GM21381 (cell line): ENCODE measurements around the gene P2RX3.

Source experiments
- ATAC-seq: cut with Tn5 transposase; IDR thresholded peaks from one replicate; pipeline ENCODE4 v1.9.1; 2021; ENCODE audit warnings: mild to moderate bottlenecking, moderate library complexity; ENCODE audit not compliant: unreplicated experiment

Gene P2RX3

DNA sequence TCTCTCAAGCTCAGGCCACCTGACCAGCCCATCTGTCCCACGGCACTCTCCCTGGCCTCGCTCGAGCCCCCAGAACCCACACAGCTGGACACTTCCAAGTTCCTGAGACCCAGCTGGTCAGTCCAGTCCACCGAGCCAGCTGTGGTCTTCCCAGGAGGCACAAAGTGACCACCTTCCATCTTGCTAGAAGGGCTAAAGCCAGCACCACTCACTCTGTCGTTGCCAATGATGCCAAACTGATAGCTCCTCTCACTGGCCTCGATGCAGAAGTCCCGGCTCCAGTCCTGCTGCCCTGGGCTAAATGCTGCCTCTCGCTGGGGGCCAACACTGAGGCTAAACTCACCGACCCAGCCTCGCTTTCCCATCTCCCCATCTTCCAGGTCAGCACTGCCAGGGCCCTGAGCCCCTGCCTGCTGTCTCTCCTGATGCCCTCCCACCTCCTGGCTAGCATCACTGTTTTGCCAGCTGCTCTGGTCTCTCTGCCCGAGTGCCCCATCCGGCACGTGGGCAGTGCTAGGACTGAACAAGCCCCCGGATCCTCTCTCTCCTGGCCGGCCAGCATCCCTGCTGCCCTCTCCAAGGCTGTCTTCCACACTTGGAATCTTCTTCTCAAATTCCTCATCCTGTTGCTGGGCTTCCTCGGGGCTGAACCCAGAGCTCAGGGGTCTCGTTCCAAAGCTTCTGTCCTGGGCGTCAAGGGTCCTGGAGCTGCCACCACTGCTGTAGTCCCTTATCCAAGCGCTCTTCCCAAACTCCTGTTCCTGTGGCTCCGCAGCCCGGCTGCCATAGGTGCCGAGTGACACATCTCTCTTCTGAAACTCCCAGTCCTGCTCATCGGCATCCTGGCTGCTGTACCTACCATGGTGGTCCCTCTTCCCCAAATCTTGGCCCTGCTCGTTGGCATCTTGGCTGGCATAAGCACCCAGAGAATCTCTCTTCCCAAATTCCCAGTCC, 28.8 kb upstream of the P2RX3 start:
- no peak for ATAC-seq

DNA sequence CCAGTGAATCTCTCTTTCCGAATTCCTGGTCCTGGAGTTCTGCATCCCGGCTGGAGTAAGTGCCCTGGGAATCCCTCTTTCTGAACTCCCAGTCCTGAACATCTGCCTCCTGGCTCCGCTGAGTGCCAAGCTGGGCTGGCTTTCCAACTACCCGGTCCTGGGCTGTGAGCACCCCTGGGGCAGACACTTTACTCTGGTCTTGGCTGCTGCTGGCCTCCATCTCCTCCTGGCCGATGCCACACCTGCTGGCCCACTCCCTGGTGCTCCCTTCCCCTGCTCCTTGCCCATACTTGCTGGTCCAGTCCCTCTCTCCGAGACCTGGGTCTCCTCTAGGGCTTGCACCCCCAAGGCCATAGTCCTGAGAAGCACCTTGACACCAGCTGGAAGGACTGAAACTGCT, 28.1 kb upstream of the P2RX3 start:
- ATAC-seq, result no peak

DNA sequence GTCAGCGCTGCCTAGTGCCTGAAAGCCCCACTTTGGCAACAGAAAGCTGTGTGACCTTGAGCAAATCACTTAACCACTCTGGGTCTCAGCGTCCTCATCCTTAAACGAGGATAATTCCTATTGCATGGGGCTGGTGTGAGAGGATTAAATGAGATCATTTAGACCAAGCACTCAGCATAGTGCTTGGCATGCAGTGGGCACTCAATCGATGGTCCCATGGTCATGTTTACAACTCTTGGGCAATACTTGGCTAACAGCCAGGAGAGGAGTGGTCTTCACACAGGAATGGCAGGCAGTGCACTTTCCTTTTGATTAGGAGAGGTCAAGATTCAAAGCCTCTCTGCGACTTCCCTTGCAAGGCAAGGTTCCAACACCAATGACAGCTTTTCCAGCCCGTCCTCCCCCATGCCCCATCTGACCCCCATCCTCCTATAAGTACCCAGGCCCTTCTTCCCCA, 27.5 kb upstream of the P2RX3 start:
- ATAC-seq, result no peak

DNA sequence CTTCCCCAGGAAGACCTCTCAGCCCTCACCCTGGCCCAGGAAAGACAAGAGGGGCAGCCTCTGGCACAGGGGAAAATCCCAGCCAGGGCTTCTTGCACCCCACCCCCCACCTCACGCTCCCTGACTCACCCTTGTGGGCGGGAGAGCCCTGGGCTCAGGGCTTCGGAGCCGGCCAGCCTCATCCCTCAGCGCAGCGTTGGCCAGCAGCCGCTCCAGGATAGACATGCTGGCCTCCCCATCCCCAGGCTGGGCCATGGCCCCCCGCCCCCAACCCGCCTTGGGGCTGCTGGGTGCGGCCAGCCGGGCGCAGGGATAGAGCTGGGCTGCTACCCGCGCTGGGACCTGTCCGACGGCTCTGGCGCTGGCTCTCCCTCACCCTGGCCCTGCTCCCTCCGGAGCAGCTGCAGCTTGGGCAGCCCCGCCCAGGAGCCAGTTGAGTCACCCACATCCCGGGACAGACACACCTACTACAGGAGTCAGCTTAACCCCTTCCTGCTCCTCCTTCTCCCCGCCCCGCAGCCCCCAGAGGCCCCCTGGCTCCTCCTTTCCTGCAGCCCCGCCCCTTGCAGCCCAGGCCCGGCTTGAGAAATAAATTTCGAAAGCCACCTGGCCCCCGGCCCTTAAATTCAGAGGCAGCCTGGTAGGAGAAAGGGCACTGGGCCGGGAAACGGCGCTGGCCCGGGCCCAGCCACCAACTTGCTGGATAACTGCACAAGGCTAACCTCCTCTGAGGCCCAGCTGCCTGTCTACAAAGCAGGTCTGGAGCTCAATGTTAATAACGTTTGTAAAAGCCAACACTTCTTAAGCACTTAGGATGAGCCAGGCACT, 26.8 kb upstream of the P2RX3 start:
- peak; percentile 96 for ATAC-seq

DNA sequence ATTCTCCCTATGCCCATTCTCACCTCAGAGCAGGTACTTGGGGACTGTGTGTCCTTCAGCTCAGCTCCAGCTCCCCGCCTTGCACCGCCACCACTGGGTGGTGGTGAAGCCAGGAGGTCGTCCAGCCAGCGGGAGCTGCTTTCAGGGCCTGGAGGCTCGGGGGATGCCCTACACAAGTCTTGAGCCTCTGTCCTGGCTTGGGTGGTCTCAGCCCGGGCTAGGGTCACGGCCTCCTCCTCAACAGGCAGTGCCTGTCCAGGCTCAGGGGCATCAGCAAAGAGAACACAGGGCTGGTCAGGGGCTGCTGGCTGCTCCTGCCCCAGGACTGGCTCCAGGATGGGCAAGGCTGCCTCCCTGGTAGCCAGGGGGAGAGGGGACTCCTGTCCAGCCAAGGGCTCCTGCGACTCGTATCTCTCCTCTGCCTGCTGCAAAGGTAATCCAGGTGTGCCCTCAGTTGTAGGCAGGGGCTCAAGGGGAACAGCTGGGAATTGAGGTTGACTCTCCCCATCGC, 25.6 kb upstream of the P2RX3 start:
- ATAC-seq, result no peak

DNA sequence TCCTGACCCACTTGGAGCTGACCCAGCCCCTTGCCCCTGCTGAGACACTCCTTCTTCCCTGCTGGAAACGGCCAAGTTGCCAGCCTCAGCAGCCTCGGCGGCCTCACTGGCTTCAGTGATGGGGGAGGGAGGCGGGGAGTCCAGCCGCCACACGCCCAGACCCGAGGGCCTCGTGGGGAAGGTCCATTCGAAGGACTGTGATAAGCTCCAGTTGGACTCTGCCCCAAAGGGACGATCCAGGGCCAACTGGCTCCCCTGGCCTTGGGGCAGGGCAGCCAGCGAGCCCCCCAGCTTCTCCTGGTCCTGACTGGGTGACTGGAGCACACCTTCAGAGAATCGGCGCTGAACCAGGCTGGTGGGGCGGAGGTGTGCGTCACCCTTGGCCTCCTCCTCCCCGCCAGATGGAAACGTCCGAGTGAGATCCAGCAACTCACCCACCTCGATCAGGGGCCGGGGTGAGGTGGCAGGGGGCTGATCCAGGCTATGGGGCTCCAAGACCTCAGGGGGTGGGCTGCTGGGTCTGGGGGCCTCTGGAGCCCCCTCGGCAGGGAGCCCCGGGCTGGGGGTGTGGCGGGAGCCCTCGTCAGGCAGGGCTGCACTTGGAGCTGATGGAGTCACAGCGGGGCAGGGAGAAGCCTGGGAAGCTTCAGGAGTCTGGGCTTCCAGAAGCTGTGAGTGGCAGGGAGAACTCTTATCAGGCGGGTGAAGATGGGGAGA, 24.9 kb upstream of the P2RX3 start:
- ATAC-seq, result no peak

DNA sequence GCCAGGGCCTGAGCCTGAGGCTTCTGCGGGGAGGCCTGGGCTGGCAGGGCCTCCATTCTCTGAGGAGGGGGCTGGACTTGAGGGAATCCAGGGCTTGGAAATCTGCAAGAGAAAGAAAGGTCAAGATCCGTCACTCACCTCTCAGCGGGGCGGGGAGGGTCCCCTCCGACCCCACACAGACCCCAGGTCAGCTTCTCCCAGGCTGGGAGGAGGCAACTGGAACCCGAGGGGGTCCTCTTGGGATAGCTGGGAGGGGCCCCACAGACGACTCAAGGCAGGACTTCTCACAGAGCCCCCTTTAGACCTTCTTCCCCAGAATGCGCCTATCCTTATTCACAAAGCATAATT, 24.4 kb upstream of the P2RX3 start:
- ATAC-seq, result no peak

DNA sequence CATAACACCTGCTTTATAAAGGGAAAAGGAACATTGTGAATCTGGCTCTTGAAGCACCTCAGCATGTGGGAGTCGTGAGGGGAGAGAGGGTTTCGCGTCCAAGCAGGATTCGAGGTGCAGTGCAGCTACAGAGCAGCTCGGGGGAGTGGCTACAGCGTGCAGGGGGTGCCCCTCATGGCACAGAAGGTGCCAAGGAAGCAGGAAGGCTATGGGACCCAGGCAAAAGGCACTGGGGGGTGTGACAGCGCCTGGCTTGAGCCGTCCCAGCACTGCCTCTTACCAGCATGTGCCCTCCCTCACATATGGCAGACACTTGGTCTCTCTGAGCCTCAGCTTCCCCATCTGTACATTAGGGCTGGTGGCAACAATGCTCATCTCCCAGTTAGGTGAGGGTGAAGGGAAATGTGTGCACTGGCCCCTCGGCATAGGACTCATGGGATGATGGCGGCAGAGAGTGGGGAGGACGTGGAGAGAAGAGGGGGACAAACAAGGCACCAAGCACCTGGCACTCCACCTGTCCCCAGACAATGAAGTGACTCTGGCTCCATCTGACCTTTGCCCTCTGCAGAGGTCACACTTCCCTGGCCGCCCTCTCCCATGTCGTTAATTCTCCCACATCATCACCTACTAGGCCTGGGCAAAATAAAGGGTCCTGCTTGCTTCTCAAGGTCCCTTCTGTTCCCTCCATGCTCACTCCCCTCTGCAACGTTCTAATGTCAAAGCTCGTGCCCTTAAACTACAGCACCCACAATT, 23.8 kb upstream of the P2RX3 start:
- no peak for ATAC-seq

DNA sequence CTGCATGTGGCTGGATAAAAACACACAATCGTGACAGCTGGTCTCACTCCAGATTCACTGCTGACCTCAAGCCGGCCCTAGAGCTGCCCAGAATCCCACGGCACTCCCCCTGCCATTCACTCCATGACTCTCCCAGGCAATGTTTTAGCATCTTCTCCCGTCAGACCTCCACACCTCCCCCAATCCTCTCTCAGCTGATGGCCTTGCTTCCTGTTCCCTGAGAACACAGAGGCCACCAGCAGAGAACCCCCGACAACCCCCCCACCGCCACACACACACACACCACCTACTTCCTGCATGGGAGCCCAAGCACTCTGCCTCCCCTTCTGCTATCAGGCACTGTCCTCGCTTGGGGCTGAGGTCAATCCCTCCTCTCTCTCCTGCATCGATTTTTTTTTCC, 22.7 kb upstream of the P2RX3 start:
- ATAC-seq, result no peak

DNA sequence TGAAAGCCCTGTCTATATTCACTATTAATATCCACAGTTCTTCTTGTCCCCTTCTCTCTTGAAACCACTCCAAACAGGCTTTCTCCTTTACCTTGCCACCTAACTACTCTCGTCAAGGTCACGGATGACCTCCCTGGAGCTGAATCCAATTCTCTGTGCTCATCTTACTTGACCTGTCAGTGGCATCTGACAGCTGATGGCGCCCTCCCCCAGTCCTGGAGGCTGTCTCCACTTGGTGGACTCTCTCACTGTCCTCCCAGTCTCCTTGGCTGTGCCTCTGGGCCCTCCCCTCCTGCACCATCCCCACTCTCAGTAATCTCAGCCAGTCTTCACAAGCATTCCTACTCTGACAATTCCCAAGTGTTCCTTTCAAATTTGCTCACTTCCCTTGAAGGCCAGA, 22.1 kb upstream of the P2RX3 start:
- ATAC-seq, result no peak

DNA sequence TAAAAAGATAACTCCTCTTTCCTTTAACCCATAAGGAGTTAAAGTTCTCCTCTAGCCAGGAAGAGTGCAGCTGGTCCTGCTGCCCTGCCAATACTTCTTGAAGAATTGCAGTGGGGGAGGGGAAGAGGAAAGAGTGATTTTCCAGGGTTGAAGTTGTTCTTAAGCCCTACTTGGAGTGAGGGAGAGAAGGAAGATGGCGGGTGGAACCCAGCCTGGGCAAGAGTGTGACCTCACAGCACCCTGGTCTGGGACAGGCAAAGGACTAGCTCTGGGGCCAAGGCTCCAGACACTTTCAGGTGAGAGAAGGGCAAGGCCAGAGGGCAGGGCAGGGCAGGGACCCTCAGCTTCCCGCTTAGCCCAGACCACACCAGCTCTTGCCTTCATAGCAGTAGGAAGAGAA, 20.0 kb upstream of the P2RX3 start:
- ATAC-seq, result no peak

DNA sequence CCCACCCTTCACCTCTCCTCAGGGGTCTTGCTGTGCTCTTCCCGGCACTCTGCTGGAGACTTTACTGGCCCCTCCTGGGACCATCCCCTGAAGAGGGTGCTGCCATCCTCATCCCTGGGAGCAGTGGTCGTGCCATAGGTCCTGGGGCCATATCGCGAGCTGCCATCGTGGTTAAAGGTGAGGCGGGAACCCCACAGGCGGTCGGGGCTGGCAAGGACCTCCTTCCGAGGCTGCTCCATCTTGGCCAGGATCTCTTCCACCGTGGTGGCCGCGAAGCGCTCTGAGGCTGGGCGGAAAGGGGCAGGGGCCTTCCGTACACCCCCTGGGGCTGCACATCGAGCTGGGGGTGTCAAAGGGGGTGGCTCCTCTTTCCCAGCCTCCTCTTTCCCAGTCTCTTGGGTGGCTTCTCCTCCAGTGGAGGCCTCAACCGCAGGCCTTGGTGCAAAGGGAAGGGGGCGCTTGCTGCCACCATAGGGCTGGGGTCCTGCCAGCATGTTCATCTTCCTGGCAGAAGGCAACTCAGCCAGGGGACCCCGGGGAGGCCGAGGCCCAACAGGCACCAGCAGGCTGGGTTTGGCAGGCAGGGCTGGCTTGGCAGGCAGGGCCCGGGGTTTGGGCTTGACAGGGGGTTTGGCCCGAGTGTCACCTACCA, 18.0 kb upstream of the P2RX3 start:
- ATAC-seq, result no peak

DNA sequence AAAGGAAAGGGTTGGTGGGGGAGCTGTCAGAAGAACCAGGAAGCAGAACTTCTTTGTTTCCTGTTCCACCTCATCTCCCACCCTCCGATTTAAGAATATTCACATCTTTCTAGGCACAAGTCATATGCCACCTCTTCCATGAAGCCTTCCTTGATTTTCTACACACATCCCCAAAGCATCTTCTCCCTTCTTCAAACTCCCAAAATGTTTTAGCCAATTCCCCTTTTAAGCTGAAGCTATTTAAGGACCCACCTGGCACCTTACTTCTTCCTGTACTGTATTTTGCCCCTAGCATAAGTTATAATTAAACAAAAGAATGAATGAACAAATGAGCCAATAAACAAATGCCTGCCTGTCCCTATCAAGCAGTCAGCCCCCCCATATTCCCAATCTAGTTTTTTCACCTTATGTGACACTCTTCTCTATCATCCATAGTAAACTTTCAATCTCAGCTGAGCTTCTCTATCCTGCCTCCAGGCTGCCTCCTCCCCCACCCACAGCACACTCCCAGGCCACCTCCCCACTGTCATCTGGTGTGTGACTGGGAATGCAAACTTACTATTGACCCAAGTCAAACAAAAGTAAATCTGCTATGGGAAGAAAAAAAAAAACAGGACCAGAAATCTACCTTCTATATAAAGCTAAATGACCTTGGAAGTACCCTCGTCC, 17.3 kb upstream of the P2RX3 start:
- no peak for ATAC-seq

DNA sequence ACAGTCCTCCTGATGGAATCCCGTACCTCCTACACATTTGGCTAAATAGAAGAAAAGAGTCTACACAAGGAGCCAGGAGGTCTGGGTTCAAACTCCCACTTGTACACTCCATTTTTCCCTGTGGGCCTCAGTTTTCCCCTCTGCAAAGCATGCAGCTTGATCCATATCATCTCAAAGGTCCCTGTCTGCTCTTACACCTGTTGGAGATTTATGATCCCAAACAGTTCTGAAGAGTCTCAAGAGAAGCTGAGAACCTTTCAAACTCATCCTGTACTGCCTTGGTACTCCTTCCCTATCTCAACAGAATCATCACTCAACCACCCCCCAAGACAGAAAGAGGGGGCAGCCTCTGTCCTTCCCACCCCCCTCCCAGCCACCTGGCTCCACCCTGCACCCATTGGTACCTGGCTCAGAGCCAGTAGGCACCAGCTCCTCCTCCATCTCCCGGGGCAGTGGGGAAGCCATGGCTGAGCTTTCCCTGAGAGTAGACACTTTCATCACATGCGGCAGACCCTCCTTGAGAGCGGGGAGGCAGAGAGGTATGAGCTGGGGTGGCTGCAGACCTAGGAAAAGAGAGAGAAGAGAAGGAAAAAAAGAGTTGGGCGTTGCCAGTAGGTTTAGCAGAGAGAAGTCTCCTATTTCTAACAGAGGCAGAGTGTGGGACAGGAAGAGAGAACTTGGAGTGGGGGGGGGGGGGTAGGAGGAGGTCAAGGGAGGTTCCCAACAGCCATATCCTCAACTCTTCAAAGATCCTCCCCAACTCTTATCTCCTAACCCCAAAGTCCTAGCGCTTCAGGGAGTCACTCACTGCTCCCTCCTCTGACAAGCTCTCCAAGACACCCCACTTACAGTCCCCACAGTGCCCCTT, 16.5 kb upstream of the P2RX3 start:
- no peak for ATAC-seq

DNA sequence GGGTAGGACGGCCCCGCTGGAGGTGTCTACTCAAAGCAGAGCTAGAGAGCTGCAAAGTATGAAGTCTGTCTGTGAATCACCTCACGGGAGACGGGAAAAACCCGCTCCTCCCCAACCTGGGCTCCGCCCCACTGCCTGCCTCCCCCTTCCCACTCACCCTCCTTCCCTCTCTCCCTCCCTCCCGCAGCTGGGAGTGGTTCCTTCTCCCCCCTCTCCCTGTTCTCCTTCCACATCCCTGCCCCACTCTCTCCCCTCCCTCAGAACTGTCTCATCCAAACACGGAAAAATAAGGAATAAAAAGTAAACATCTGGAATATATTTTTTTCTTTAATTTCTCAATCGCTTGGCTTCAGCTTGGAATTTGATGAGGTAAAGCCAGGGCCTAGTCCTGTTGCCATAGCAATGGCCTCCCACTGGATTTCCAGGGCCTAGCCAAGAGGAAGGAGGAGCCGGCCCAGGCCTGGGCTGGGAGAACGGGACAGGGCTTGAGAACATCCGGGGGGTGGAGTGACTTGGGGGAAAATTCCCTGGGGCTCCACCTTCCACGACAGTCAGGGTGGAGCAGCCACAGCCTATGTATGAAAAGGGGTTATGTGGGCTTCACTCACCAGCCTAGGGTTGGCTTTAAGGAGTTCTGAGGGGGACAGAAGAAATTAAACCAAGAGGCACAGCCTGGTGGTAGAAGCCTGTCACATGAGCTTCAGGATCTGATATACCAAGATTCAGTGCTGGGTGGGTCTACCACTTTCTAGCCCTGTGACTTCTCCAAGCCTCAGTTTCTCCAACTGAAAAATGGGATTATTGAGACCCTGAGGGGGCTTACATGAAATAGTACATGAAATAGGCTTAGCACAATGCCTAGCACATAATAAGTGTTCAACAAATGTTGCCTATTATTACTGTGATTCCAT, 15.6 kb upstream of the P2RX3 start:
- no peak for ATAC-seq

DNA sequence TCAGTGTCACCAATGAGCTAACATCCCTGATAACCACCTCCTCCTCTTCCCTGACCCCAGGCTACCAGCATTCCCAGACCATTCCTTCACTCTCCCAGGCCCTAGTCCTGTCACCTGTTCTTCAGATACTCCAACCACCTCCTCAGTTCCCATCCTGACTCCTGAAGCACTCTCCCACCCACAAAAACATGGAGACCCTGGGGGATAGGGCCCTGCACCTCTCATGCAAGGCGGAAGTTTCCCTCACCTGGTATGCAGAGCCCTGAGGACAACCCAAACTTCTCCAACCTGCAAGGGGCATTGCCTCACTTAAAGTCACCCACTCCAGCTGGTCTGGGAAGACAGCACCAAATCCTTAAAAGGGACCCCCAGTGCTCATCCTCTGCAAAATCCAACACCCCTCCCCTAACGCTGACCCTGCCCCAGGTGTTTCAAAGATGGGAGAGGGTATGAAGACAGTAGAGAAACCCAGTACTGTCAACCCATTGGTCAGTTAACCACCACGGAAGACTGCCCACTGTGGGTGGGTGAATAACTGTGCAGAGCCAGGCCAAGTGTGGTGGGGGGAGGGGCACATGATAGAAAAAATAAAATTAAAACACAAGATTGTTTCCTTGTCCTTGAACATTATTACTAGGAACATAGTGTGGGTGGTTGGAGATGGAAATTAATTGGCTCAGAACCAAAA, 14.8 kb upstream of the P2RX3 start:
- no peak for ATAC-seq

DNA sequence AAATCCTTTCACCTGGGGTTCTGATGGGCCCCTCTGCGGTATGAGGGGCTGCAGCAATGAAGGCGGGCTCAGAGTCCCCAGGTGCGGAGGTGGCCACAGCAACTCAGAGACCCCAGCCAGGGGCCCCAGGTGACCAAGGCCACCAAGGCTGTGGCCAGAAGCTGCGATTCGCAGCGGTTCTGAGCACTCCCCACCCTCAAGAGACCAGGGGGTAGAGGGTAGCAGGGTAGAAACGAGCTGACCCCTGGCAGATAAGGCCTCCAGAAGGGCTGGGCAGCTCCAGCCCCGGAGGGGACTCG, 14.3 kb upstream of the P2RX3 start:
- no peak for ATAC-seq
